Left lung (tissue), 10 donors: Measurements from ENCODE around the gene MAP6. TPM values are rescaled to one million over a fixed set of nuclear protein-coding genes. Genes with fewer than 3 reads are reported as not detected.

Source experiments
- ATAC-seq: fragments of 200-7000 bp; cut with Tn5 transposase; one replicate; pipeline ENCODE4 v1.9.1; 2020; ENCODE audit warnings: moderate library complexity
- DNase-seq, 4 donors: peaks; one replicate each; pipeline ENCODE4 v3.0.0-alpha.2; 2013 to 2020
- H3K27ac ChIP-seq, 2 donors: fragments of 200-600 bp; sonication (generic) in 1 of 2; one replicate each; pipeline versions ENCODE4 v1.5.0 to v1.8.0; 2020 to 2021
- H3K27me3 ChIP-seq, 2 donors: fragments of 200-600 bp; sonication (generic) in 1 of 2; one replicate each; pipeline versions ENCODE4 v1.5.0 to v1.8.0; 2020 to 2021
- H3K36me3 ChIP-seq, 2 donors: fragments of 200-600 bp; sonication (generic) in 1 of 2; one replicate each; pipeline versions ENCODE4 v1.5.0 to v1.8.0; 2020 to 2021
- H3K4me1 ChIP-seq, 2 donors: fragments of 200-600 bp; one replicate each; pipeline ENCODE4 v1.8.0; 2021
- H3K4me3 ChIP-seq, 2 donors: fragments of 200-600 bp; sonication (generic) in 1 of 2; one replicate each; pipeline versions ENCODE4 v1.5.0 to v1.8.0; 2020 to 2021; ENCODE audit warnings: mild to moderate bottlenecking in 1 of 2
- H3K9me3 ChIP-seq, 2 donors: fragments of 200-600 bp; sonication (generic) in 1 of 2; one replicate each; pipeline versions ENCODE4 v1.5.0 to v1.8.0; 2020 to 2021
- CTCF ChIP-seq, 2 donors: fragments of 200-600 bp; sonication (generic) in 1 of 2; IDR thresholded peaks; one replicate each; pipeline versions ENCODE4 v1.5.0 to v1.8.0; 2021; ENCODE audit warnings: antibody characterized with exemption in 2 of 2
- intact Hi-C, 2 donors: fragments of 100-400 bp; cut with DNase I; formaldehyde crosslinking; loops; one replicate each; pipeline versions ENCODE4 v1.11.2 to v1.14.2; 2022
- polyA plus RNA-seq, 6 donors: library from polyadenylated mRNA; unstranded; fragments of 120-200 nt; gene quantifications; one replicate each; pipeline ENCODE4 v1.2.1, GENCODE V29; 2013; ENCODE audit not compliant: insufficient read length in 6 of 6
- total RNA-seq, 2 donors: library from RNA; stranded (reverse); fragmentation: NEBNext Ultra II Directional; extraction: Animal tissue kit (Norgen Biotek cat#: 25700); gene quantifications; one replicate each; pipeline ENCODE4 v1.2.1, GENCODE V29; 2021
- donor health status: DM: no; HTN: yes; CAD: no.
- donor health status: DM: no; HTN: no; CAD: no.

Gene MAP6
- total and polyA plus RNA-seq, 8 donors: 5.9 to 9.8 (median 7.8) TPM

DNA sequence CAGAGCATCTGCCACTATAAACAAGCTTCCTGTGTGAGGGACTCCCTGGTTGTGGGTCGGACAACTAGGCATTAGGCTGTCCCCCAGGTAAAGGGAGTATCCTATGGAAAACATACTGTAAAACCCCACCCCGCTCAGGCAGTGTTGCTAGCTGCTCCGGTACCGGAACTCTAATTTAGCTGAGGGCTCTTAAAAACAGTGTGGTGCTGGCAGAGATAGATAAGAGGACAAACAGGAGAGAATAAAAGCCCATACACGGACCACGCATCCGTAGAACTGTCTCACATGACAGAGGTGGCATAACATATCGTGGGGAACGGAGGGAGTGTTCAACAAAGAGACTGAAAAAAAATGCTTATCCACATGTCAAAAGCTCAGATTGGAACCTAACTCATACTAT is 45.4 kb upstream of the MAP6 start:
- Histone ChIP-seq H3K36me3 (no peaks in the 10 kb centered on the region), H3K27me3 (no peaks in the 10 kb centered on the region), H3K4me1 (no peaks in the 10 kb centered on the region), H3K27ac (no peak overlapping the region), H3K4me3 (no peak overlapping the region), H3K9me3 (no peaks in the 10 kb centered on the region)
- DNase-seq (no peak), ATAC-seq (no peak)
- intact Hi-C loops: no loop called here
- no peak for TF ChIP-seq CTCF (IDR thresholded peaks at IDR 0.05)

DNA sequence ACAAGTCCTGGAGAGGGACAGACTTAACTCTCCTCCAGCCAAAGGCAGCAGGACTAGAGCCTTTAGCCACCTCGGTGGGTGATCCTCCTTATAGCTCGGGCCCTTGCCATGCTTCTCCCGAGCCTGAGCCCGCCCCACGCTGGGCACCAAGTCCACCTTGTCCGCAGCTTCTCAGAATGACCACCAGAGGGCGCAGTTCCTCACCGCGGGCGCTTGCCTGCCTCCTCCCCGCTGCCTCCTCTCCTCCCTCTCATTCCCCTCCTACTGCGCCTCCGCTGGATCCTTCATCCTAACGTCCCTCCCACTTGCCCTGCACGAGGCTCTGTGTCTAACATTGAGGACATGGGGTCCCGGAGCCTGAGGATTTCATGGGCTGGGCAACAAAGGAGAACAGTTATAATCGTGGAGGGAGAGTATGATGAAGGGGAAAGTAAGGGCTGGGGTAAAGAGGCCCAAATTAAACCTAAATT is 37.5 kb upstream of the MAP6 start:
- no peak overlapping the region for H3K27ac ChIP-seq
- no peaks in the 10 kb centered on the region for H3K9me3 ChIP-seq
- no peaks in the 10 kb centered on the region for H3K27me3 ChIP-seq
- H3K36me3 ChIP-seq: no peaks in the 10 kb centered on the region
- TF ChIP-seq CTCF (IDR thresholded peaks at IDR 0.05): peak; percentile 96 to 98
- H3K4me1 ChIP-seq: peaks cover 0 to 7% of the 10 kb centered on the region in 2 donors
- ATAC-seq: peak; percentile 99
- no peak overlapping the region for H3K4me3 ChIP-seq
- intact Hi-C loops: no loop called here
- DNase-seq: peak; percentile 51 to 94 (median 74)

DNA sequence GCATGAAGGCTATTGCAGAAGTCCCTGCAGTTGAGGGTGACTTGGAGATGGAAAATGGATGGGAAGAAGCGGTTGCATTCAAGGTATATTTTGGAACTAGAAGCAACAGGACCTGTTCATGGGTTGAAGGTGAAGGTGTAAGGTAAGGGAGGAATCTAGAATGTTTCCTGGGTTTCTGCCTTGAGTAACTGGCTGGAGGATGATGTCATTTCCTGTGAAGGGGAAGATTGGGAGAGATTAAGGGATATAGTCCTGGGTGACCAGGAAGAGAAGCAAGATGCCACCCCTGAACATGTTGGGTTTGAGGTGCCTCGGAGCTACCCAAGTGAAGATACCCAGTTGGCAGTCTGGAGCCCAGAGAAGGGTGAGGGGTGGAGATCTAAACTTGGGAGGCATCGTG is 36.7 kb upstream of the MAP6 start:
- H3K4me1 ChIP-seq: peaks cover 0 to 7% of the 10 kb centered on the region in 2 donors
- H3K27ac ChIP-seq: no peak overlapping the region
- H3K4me3 ChIP-seq: no peak overlapping the region
- TF ChIP-seq CTCF (IDR thresholded peaks at IDR 0.05): no peak
- H3K9me3 ChIP-seq: no peaks in the 10 kb centered on the region
- no peaks in the 10 kb centered on the region for H3K27me3 ChIP-seq
- no peaks in the 10 kb centered on the region for H3K36me3 ChIP-seq
- DNase-seq: no peak
- no peak for ATAC-seq
- intact Hi-C loops: no loop called here

DNA sequence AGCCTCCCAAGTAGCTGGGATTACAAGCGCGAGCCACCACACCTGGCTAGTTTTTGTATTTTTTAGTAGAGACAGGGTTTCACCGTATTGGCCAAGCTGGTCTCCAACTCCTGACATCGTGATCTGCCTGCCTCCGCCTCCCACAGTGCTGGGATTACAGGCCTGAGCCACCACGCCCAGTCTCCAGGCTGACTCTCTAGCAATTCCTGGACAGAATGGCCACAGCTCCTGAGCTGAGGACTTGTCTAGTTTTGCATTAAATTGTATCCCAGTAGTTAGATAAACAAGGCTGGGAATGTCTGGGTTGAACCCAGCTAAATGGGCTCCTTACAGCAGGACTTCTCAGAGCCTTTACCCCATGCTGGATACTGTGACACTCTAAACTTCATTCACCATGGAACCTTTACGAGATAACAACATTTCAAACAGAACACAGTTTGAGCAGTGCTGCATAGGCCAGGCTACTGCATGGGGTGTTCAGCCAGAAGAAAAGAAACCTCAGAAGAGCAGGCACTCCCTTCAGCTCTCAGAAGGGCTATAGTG is 34.9 kb upstream of the MAP6 start:
- ATAC-seq (no peak), DNase-seq (no peak)
- no peaks in the 10 kb centered on the region for H3K36me3 ChIP-seq
- H3K27ac ChIP-seq: no peak overlapping the region
- H3K4me3 ChIP-seq: no peak overlapping the region
- no peak for TF ChIP-seq CTCF (IDR thresholded peaks at IDR 0.05)
- peaks cover 0 to 4% of the 10 kb centered on the region in 2 donors for H3K27me3 ChIP-seq
- H3K9me3 ChIP-seq: no peaks in the 10 kb centered on the region
- peaks cover 0 to 7% of the 10 kb centered on the region in 2 donors for H3K4me1 ChIP-seq
- intact Hi-C loops: no loop called here

DNA sequence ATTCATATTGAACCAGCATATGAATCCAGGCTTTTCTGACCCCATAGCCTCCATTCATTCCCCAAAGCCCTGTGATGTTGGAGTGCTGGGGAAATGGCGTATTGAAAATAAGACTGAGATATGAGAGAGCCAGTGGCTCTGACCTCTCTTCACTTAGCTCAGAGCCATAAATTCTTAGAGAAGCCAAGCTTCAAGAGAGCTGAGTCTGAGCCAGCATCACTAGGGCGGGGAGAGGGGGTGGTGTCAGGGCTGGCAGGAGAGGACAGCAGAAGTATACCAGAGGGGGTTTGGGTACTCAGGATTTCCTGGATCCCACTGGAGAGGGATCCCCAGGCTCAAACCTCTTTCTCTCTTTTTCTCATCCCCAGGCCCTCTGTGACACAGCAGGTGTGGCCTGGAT is 32.1 kb upstream of the MAP6 start:
- Histone ChIP-seq H3K27ac (no peak overlapping the region), H3K27me3 (peaks cover 0 to 4% of the 10 kb centered on the region in 2 donors), H3K36me3 (no peaks in the 10 kb centered on the region), H3K9me3 (no peaks in the 10 kb centered on the region), H3K4me1 (peaks cover 0 to 1% of the 10 kb centered on the region in 2 donors), H3K4me3 (no peak overlapping the region)
- intact Hi-C loops: no loop called here
- TF ChIP-seq CTCF (IDR thresholded peaks at IDR 0.05): no peak
- ATAC-seq (no peak), DNase-seq (peak in 1 of 4 donors; percentile 9)
